Skin of body (tissue), 2 donors: ENCODE data around the gene SLC36A3. TPM values are rescaled to one million over a fixed set of nuclear protein-coding genes. Genes with fewer than 3 reads are reported as not detected.
"Not testable (repeated sequence)": the region's sequence is repeated elsewhere in the genome, so short reads cannot be mapped to it uniquely, and the experiment has no call there.

Source experiments
- DNase-seq: peaks from one replicate; lab custom pipeline; 2025; lab: John Stamatoyannopoulos, UW
- total RNA-seq: library from RNA; depleted of rRNA; stranded (reverse); fragments of >200 nt; gene quantifications from one replicate; pipeline ENCODE4 v1.2.3, GENCODE V29; 2014

SLC36A3 gene
- total RNA-seq, 1 donor from 2014 or later = not detected

DNA sequence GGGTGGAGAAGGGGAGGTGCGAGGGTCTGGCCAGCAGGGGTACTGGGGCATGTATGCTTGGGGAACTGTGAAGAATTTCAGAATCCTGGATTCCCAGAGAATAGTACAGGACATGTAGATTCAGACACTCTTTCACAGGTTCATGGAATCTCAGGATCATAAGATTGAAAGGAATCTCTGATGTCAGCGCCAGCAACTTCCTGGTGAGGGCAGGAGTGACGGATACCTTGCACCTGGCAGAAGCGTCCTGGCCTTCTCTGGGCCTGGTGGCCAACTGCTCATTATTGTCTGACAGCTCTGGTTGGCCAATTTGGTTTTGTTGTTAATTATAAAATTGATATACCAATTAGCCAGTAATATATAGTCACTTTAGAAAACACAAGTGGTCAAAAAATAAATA lies 43.6 kb downstream of the SLC36A3 start:
- no peak for DNase-seq

DNA sequence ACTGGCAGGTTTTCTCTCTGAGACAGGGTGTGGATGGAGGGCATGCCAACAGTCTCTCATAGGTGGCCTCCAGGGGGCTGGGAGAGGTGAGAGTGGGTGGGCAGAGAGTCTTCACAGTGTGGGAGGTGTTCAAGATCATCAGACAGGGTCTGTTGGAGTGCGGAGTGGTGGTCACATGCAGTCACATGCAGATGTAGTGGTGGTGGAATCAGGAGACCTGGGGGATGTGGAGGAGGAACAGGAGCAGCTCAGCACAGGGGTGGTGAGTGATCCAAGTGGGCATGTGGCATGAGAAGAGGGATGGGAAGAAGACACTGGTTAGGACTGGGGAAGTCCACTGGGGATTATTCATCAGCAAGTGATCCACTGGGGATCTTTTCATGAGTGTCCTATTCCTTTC lies 44.8 kb downstream of the SLC36A3 start:
- DNase-seq = no peak

GRCh38 chr5:151258201-151258611 lies 45.4 kb downstream of the SLC36A3 start:
- DNase-seq = no peak

- DNase-seq = no peak
Measured at GRCh38 chr5:151257731-151258181, 45.8 kb downstream of the SLC36A3 start.

DNA sequence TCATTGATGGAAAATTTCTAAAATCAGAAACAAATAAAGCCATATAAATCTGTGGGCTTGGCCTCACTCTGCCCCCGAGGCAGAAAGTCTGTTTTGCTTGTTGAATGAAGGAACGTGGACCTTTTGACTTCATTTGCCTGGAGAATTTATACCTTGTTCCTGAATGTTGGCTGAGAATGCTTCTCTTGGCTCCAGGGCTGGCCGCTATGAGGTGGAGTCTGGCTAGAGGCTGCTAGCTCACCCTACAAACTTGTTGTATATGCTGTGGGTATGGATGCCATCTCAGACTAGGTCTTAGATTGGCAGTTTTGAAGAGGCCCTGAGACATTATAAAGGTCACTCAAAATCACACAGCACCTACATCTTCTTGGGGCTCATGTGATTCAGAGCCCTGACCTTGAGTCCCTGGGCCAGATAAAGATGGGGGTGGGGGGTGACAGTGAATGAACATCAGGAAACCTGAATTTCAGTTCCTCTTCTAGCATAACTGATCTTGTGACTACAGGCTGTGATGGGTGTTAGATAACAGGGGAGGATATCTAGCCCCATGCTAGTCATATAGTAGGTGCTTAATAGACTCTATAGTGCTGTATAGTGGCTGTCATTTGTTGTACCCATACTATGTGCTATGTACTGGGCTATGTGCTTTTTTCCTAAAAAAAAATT lies 47.8 kb downstream of the SLC36A3 start:
- no peak for DNase-seq

- not testable (repeated sequence) for DNase-seq
Measured at GRCh38 chr5:151254990-151255389, 48.6 kb downstream of the SLC36A3 start.

DNA sequence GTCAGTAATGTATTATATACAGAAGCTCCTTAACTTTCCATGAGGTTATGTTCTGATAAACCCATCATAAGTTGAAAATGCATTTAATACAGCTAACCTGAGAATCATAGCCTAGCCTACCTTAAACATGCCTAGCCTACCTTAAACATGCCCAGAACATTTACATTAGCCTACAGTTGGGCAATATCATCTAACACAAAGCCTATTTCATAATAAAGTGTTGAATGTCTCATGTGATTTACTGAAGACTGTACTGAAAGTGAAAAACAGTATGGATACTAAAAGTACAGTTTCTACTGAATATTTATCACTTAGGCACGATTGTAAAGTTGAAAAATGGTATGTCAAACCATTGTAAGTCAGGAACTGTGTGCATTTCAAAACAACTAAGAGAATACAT lies 49.0 kb downstream of the SLC36A3 start:
- no peak for DNase-seq

DNA sequence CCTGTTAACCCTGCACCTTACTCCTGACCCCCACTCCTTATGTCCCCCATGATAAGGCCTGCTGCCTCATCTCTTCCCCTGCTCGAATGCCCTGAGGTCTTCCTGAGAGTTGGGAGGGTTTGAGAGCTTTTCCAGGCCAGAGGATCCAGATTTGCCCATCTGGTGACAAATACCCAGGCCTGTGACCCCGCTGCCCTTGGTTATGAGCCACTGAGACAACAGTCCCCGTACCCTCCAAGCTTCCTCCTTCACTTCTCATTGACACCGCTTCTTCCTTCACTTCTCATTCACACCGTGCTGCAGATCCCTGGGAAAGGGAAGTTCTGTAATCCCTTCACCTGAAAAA lies 50.0 kb downstream of the SLC36A3 start:
- DNase-seq = no peak

GRCh38 chr5:151252762-151253604 lies 50.6 kb downstream of the SLC36A3 start, which contains the start of gene GM2A:
GM2A (plus strand) TSS chr5:151253185; CDS start chr5:151253217, 32 bp downstream.
- DNase-seq = peak; percentile 99

DNA sequence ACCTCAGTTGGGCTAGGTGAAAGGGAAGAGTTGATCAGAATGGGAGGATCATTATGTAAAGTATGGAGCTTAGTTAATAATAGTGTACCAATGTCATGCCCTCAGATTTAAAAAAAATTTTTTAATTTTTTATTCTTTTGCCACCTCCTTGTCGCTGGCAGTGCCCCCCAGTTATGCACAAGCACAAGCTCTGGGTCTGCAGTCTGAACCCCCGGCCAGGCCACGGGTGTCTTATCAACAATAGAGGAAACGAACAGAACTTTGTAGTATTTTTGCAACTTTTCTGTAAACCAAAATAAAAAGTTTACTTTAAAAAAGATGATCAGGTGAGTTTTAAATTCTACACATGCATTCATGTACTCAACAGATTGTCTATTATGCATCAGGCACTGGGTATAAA lies 51.9 kb downstream of the SLC36A3 start:
- no peak for DNase-seq

DNA sequence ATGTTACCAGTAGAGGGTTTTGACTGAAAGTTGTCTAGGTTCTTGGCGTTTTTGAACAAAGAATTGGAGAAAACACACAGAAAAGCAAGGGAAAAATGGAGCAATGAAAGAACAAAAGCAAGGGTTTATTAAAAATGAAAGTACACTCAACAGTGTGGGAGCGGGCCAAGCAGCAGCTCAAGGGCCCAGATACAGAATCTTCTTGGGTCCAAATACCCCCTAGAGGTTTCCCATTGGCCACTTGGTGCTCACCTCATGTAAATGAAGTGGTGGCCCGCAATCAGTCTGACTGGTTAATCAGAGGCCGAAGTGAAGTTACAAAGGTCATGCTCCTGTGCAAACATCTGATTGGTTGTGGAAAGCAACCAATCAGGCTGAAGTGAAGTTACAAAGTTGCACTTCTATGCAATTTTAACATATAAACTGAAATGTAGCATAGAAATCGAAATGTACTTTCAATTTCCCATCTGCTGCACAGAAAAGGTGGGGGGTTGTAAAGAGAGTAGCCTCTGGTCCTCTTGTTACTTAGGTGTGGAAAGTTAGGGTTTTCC lies 52.5 kb downstream of the SLC36A3 start:
- DNase-seq = no peak

GRCh38 chr5:151250346-151251000 lies 53.1 kb downstream of the SLC36A3 start:
- no peak for DNase-seq

GRCh38 chr5:151249281-151249680 lies 54.3 kb downstream of the SLC36A3 start:
- no peak for DNase-seq

DNA sequence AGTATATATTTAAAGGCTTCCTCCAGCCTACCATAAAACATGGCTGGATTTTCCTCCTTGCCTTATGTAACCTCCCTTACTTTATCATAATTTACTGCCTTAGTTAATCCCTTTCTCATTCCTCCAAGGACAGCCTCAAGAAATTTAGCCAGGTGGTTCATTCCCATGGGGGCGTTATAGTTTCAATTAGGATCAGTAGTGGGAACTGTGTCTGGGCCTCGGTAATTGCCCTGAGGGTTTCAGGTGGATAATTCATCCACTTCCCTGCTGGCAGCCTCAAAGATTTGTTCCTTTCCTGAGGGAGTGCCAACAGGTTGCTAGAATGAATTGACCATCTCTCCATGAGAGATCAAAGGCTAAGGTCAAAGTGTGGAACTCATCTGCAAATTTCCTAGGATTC lies 54.9 kb downstream of the SLC36A3 start:
- DNase-seq = no peak

DNA sequence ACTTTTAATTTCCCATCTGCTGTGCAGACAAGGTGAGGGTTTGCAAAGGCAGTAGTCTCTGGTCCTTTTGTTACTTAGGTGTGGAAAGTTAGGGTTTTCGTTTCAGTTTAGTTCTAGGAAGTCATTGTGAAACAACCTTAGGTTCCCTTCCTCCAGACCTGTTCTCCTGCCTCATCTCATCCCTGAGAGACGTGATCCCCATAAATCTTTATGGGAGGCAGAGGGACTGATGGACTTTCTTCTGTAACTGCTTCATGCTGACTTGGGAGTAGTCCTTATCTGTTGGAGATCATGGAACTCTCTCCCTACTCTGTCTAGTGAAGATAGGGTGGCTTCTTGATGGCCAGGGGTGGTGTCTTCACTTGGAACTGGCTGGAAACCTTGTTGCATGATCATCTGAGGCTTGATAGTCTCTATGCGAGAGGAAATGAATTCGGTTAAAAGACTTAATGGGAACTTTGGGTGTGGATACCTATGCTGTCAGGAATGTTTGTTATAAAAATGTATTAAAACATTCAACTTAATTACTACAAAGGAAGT lies 57.8 kb downstream of the SLC36A3 start:
- DNase-seq = no peak

- no peak for DNase-seq
Measured at GRCh38 chr5:151244206-151244605, 59.4 kb downstream of the SLC36A3 start.

GRCh38 chr5:151243564-151243963 lies 60.0 kb downstream of the SLC36A3 start:
- no peak for DNase-seq

DNA sequence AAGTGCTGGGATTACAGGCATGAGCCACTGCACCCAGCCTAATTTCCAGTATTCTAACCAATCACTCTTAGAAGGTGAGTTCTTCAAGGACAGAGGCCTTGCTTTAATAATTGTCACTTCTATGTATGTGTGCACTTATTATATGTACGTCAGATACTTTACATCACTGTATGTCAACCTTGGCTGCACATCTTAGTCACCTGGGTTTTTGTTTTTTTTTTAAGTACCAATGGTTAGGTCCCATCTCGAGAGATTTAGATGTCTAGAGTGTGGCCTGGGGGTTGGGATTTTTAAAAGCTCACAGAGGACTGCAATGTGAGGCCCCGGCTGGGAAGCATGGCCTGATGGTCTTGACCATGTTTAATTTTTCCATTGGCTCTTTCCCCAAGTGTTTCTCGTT lies 60.4 kb downstream of the SLC36A3 start:
- no peak for DNase-seq

DNA sequence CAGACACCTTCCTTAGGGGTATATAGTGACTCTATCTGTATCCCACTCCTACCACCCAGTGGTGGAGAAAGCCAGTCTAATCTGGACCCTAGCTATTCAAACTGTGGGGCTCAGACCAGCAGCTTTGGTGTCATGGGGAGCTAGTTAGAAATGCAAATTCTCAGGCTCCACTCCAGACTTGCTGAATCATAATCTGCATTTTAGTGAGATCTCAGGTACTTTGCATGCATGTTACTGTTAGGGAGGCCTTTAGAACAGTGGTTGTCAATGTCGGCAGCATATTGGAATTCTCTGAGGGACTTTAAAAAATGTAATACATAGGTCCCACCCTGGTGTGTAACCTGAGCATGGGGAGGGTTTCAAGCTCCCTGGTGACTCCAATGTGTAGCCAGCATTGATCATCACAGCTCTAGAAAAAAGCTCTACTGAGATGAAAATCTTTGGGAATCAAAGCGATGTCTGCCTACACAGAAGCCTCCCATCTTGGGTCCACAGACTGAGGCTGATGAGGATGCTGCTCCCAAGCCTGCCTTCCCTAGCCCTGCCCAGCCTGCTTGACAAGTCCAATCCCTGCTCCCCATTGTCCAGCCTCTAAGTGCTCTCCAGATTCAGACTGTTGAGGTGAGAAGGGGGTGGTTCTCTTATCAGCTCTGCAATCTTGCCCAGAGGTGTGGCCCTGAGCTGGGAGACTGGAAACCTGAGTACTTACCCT lies 62.5 kb downstream of the SLC36A3 start:
- DNase-seq = no peak

GRCh38 chr5:151240268-151240835 lies 63.2 kb downstream of the SLC36A3 start:
- not testable (repeated sequence) for DNase-seq
